ENCODE measurements around the gene STK39. TPM values are rescaled to one million over a fixed set of nuclear protein-coding genes. Genes with fewer than 3 reads are reported as not detected.
"Not testable (repeated sequence)": the region's sequence is repeated elsewhere in the genome, so short reads cannot be mapped to it uniquely, and the experiment has no call there.

The STK39 gene
- total RNA-seq, 1 experiment from 2014 or later = 22.5 TPM

DNA sequence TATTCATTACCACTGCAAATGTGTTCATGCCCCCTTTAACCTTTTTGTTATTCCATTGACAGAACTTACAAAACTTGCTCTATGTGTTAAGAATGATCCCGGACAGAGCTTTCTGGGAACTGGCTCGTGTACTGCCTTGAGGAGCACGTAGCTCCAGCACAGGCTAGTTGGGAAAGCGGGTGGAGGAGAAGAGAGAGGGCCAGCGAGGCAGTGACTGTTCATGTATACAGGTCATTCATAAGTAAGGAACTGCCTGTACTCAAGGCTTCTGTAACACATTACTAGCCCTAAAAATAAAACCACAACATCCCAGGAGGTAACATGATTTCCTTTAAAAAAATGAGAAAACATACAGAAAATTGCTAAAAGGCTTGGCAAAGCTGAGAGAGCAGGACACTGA lies 109.0 kb downstream of the STK39 start:
- no peak for DNase-seq (ENCODE audit: low read depth)

DNA sequence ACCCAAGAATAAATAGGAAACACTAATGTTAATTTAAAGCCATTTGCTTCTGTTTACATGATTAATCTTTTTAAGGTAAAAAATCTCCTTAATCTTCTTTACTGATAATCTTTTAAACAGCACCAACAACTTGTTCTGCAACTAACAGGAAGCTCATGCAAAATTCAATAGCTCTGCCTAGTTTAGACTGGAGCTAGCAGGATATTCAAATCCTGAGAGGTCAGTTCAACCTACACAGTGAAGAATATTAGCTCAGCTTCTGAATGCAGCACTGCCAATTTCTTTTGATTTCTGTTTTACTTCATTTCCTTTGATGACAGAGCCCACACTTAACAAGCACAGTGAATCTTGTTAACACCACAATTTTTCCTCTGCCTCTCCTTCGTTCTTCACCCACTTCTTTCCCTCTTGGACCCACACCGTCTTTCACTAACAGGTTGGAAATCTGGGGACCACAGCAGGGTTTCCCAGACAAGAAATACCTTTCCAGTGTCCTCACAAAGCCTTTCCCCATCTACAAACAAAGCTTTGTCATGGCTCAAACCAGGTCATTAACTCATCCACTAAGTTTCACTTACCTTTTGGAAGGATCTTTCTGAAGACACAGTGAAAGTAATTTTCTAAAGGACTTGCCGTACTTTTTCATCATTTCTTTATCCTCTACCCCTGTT lies 109.8 kb downstream of the STK39 start:
- no peak for DNase-seq (ENCODE audit: low read depth)

DNA sequence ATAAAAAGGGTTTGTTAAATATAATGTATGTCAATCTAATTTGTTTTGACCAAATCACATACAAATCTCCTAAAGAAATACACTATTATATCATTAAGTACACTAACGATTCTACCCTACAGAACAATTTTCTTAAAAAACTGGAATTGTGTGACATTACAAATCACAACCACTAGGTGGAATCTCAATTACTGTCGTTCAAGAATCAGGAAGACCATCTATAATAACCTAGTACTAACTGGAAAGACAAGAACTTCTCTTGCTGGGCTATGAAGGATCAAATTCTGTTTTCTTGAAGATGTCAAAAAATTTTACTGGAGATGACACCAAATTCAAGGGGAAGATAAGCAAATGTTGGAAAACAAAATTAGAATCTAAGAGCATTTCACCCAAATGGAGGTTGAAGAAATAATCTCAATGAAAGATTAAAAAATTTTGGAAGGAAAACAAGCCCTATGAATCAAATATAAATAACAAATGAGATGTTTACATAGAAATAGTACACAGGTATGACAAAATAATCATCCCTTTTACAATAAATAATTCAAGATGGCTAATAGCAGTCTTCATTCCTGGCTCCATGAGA lies 110.9 kb downstream of the STK39 start:
- DNase-seq (ENCODE audit: low read depth) = no peak

DNA sequence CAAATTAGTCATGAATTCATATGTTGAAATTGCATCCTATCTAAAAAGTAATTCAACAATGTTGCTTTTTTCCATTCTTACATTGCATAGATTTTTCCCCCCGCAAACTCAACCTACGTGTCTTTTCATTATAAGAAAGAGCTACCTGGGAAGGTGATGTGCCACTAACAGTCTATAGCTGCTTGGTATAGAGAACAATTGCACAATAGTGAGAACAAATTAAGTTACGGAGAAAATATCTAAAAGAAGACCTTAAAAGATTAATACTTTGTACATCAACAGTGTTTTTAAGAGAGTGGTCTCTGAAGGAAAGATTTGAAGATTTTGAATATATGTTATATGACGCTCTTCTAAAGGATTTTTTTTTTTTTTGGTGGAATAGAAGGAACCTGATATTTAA lies 111.8 kb downstream of the STK39 start:
- no peak for DNase-seq (ENCODE audit: low read depth)

DNA sequence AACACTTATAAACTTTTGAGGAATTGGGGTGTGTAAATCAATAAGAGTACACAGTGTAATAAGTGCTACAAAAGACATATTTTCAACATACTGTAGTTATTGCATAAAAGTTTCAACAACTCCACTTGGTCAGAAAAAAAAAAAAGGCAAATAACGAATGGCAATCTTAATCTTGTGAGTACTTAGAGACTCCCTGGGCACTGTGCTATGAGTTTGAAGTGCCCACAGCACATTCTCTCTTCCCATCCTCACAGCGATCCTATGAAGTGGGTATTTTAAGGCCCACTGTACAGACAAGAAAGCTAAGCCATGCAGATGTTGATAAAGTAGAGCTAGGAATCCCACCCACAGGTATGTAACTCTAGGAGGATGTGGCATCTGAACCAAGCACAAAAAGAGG lies 112.3 kb downstream of the STK39 start:
- no peak for DNase-seq (ENCODE audit: low read depth)

DNA sequence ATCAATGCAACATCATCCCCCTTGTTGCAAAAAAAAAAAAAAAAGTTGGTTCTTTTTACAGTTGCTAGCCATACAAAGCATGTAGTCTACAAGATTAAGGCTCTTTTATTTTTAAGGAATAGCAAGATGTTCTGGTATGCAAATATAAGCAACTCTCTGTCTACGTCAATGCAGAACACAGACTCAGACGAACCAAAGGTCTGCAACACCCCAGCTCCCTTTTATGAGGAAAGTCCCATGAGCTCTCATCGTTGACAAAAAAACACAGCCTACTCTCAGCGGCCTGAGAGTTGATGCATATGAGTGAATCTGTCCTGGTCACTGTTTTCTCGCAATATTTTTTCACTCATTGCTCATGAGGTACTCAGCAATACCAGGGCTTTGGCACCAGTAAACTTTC lies 112.9 kb downstream of the STK39 start:
- no peak for DNase-seq (ENCODE audit: low read depth)

GRCh38 chr2:168132389-168132788 lies 115.0 kb downstream of the STK39 start:
- DNase-seq (ENCODE audit: low read depth) = no peak

DNA sequence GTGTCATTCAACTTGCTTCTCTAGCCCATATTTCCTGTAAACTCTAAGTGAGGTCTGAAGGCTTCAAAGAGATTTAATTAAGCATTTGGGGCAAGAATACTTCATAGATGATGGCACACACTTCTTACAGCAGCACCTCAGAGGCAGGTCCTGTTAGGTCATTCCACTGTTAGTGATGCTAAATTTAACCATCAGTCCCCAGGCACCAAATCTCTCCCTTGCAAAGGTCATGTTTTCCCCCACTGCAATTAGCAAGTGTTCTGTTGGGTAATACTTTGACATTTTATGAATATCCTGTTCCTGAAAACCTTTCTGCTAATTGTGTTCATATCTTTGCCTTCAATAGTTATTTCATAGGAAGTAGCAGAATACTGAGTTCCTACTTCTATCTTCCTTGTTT lies 117.0 kb downstream of the STK39 start:
- DNase-seq (ENCODE audit: low read depth) = no peak

DNA sequence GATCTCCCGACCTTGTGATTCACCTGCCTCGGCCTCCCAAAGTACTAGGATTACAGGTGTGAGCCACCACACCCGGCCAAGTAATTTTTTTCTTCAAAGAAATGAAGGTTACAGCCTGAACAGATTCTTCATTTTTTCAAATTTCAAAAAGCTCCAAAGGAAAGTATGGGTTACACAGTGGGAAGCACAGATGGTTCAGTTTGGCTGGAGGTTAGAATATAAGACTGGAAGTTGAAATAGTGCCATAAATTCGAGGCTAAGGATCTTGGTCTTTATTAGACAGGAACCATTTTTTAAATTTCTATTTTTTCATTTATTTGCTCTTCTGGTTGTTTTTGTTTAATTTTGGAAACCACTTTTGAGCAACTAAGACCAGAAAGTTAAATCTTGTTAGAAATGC lies 120.0 kb downstream of the STK39 start:
- no peak for DNase-seq (ENCODE audit: low read depth)

DNA sequence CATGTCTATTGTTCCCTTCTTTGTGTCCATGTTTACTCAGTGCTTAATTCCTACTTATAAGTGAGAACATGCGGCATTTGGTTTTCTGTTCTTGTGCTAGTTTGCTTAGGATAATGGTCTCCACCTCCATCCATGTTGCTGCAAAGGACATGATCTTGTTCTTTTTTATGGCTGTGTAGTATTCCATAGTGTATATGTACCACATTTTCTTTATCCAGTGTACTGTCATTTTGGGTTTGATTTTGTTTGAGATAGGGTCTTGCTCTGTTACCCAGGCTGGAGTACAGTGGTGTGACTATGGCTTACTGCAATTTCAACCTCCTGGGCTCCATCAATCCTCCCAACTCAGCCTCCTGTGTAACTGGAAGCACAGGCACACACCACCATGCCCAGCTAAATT lies 125.2 kb downstream of the STK39 start:
- DNase-seq (ENCODE audit: low read depth) = not testable (repeated sequence)

- no peak for DNase-seq (ENCODE audit: low read depth)
Observed at GRCh38 chr2:168120730-168121129, 126.7 kb downstream of the STK39 start.

- no peak for DNase-seq (ENCODE audit: low read depth)
Observed at GRCh38 chr2:168120310-168120709, 127.1 kb downstream of the STK39 start.

GRCh38 chr2:168119515-168120141 lies 127.8 kb downstream of the STK39 start:
- DNase-seq (ENCODE audit: low read depth) = peak; percentile 37

GRCh38 chr2:168118733-168119514 lies 128.5 kb downstream of the STK39 start:
- DNase-seq (ENCODE audit: low read depth) = peak; percentile 33

- DNase-seq (ENCODE audit: low read depth) = no peak
Observed at GRCh38 chr2:168116448-168116847, 130.9 kb downstream of the STK39 start.

DNA sequence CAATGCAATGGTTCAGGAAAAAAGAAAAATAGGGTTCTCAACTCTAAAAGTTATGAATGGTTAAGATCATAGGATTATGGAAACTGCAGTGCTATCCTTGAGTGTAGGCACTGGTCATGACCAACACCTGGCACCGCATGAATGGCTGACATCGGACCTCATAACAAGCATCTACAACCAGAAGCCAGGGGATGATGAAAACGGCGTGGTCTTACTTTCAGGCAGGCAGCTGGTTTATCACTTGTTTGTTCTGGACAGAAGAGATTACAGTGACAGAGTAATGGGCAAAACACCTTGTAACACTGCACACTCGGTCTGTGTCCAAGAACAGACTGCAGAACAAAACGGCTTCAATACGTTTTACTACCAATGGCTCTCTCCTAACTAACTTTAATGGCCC lies 132.8 kb downstream of the STK39 start:
- DNase-seq (ENCODE audit: low read depth) = no peak

DNA sequence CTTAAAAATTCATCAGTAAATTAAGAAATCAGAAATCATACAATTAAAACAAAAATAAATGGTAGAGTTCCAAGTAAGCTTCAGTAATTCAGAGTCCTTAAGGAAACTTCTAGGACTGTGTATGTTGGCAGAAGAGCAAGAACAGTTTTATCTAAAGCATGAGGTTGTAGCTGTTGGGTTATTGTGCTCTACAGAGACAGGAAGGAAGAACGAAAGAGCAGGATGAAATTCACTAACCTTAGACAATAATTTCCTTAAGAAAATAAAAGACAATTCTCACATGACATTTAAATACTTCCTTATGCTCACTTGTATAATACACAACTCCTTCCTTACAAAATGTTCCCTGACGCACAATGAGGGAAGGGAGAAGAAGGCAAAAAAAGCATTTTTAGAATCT lies 133.4 kb downstream of the STK39 start:
- no peak for DNase-seq (ENCODE audit: low read depth)

DNA sequence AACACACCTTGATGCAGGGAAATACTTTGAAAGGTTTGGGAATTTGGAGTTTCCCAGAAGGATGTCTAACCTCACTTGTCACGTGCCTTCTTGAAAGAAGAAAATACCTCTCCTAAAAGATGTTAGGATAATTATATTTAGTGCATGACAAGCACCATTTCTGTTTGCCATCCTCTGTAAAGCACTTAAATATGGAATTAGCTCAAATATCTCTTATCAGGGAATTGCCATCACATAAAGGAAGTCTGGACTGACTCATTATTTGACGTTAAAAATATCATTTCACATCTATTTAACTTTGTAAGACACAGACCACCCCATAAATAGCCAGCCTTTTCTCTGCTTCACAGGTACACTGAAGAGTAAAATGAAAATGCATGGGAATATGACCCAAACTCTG lies 140.1 kb downstream of the STK39 start:
- DNase-seq (ENCODE audit: low read depth) = no peak

- DNase-seq (ENCODE audit: low read depth) = no peak
Observed at GRCh38 chr2:168105127-168105683, 142.2 kb downstream of the STK39 start.

DNA sequence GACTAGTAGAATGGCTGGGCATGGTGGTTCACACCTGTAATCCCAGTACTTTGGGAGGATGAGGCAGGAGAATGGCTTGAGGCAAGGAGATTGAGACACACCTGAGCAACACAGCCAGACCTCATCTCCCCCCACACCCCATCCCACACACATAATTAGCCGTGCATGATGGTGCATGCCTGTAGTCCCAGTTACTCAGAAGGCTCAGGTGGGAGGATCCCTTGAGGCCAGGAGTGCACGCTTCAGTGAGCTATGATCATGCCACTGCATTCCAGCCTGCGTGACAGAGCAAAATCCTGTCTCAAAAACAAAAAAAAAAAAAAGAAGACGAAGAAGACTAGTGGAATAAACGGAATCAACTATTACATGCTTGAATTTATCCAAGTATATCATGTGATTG lies 150.0 kb downstream of the STK39 start:
- DNase-seq (ENCODE audit: low read depth) = no peak

DNA sequence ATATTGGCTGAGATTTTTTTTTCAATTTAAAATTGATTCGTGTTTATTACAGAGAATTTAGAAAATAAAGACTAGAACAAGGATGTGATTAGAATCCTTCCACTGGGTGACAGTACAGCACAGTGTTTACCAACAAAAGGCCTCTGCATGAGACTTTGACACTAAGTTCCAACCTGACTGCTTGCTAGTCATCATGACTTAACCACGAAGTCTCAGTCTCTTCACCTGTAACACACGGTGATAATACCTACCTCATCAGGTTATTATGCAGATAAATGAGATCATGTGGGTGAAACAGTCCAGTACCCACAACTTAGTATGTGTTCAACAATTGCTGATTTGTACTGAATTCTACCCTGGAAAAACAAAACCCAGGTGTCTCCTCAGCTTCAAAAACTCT lies 151.2 kb downstream of the STK39 start:
- DNase-seq (ENCODE audit: low read depth) = no peak

DNA sequence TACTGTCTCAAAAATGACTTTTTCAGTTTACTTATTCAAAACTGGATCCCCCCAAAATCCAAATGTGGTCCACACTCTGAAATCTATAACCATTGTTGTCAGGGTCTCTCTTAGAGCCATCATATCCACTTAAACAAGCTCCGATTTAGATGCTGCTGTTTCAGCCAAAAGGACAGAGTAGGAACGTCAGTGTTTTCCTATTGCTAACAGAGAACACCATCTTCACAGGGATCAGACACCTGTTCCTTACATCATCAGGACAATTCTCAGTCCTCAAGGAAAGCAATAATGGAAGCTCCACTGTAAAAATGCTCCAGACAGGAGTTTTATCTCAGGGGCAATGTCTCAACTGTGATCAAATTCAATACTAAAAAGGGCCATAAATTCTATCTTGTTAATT lies 155.4 kb downstream of the STK39 start:
- no peak for DNase-seq (ENCODE audit: low read depth)
